Liver (tissue), 3 donors: ENCODE data around the gene LHFPL2.

Experiments
- CTCF ChIP-seq: fragments of 150-350 bp; IDR thresholded peaks from 2 replicates; pipeline ENCODE4 v1.5.1; 2017; ENCODE audit warnings: improper control_type of control experiment, low read depth, low read length; ENCODE audit not compliant: missing input control
- RAD21 ChIP-seq, 2 donors: IDR thresholded peaks; 2 replicates each; pipeline ENCODE4 v1.6.1; 2016; ENCODE audit warnings: antibody characterized with exemption in 2 of 2, mild to moderate bottlenecking in 2 of 2
- YY1 ChIP-seq: IDR thresholded peaks from 2 replicates; pipeline ENCODE4 v1.6.1; 2016; ENCODE audit warnings: antibody characterized with exemption, mild to moderate bottlenecking
- donor health status: healthy.
- donor health status: healthy.

GRCh38 chr5:78628270-78628992 lies 20.1 kb downstream of the LHFPL2 start:
- TF ChIP-seq CTCF (no peak), YY1 (no peak), RAD21 (IDR thresholded peaks at IDR 0.05) (no peak)
